ENCODE data around the gene ZNF837.

Gene ZNF837

GRCh38 chr19:58351990-58352755, 28.7 kb downstream of the ZNF837 start:
- Histone ChIP-seq H3K9me3 (ENCODE audit: insufficient read depth, low read length, severe bottlenecking) (no peaks in the 10 kb centered on the region), H3K79me2 (ENCODE audit: insufficient read depth, low read length) (peaks cover 21% of the 10 kb centered on the region), H3K36me3 (ENCODE audit: insufficient read depth, low read length) (peaks cover 23% of the 10 kb centered on the region), H3K4me3 (ENCODE audit: low read depth in 1 of 2, low read length in 2 of 2) (no peak overlapping the region), H3K27me3 (ENCODE audit: insufficient read depth, low read length, poor library complexity) (no peaks in the 10 kb centered on the region), H3K27ac (ENCODE audit: low read length) (no peak overlapping the region), H4K20me1 (ENCODE audit: insufficient read depth, low read length) (peaks cover 10% of the 10 kb centered on the region), H3K9ac (ENCODE audit: low read depth, low read length) (no peak overlapping the region), H3K4me2 (ENCODE audit: insufficient read depth, low read length) (no peak overlapping the region), H2AFZ (ENCODE audit: low read depth, low read length) (no peak overlapping the region), H3K4me1 (ENCODE audit: insufficient read depth, low read length) (peaks cover 24% of the 10 kb centered on the region)
- DNase-seq, result no peak
- no peak for ATAC-seq (ENCODE audit: insufficient read depth, low read depth)
- no peak for TF ChIP-seq CTCF (IDR thresholded peaks at IDR 0.05; ENCODE audit: borderline replicate concordance, extremely low read depth, low read length, poor library complexity, severe bottlenecking)

- DNase-seq (no peak), ATAC-seq (ENCODE audit: insufficient read depth, low read depth) (no peak)
- H2AFZ ChIP-seq (ENCODE audit: low read depth, low read length), result no peak overlapping the region
- TF ChIP-seq CTCF (IDR thresholded peaks at IDR 0.05; ENCODE audit: borderline replicate concordance, extremely low read depth, low read length, poor library complexity, severe bottlenecking) (no peak), EZH2 (IDR thresholded peaks at IDR 0.05; ENCODE audit: borderline replicate concordance, low read depth, low read length, severe bottlenecking) (no peak)
- H3K4me3 ChIP-seq (ENCODE audit: low read depth in 1 of 2, low read length in 2 of 2), result no peak overlapping the region
- H3K9me3 ChIP-seq (ENCODE audit: insufficient read depth, low read length, severe bottlenecking), result no peaks in the 10 kb centered on the region
- no peaks in the 10 kb centered on the region for H3K27me3 ChIP-seq (ENCODE audit: insufficient read depth, low read length, poor library complexity)
- H3K4me2 ChIP-seq (ENCODE audit: insufficient read depth, low read length), result no peak overlapping the region
- H3K9ac ChIP-seq (ENCODE audit: low read depth, low read length), result no peak overlapping the region
- peaks cover 31% of the 10 kb centered on the region for H3K4me1 ChIP-seq (ENCODE audit: insufficient read depth, low read length)
- H4K20me1 ChIP-seq (ENCODE audit: insufficient read depth, low read length), result peaks cover 10% of the 10 kb centered on the region
- peaks cover 23% of the 10 kb centered on the region for H3K36me3 ChIP-seq (ENCODE audit: insufficient read depth, low read length)
- no peak overlapping the region for H3K27ac ChIP-seq (ENCODE audit: low read length)
- peaks cover 27% of the 10 kb centered on the region for H3K79me2 ChIP-seq (ENCODE audit: insufficient read depth, low read length)
Observed at GRCh38 chr19:58351558-58351878, 29.3 kb downstream of the ZNF837 start.

- no peak overlapping the region for H3K9ac ChIP-seq (ENCODE audit: low read depth, low read length)
- H3K9me3 ChIP-seq (ENCODE audit: insufficient read depth, low read length, severe bottlenecking), result no peaks in the 10 kb centered on the region
- DNase-seq (no peak), ATAC-seq (ENCODE audit: insufficient read depth, low read depth) (no peak)
- no peaks in the 10 kb centered on the region for H3K27me3 ChIP-seq (ENCODE audit: insufficient read depth, low read length, poor library complexity)
- TF ChIP-seq CTCF (IDR thresholded peaks at IDR 0.05; ENCODE audit: borderline replicate concordance, extremely low read depth, low read length, poor library complexity, severe bottlenecking) (peak; percentile 2), EZH2 (IDR thresholded peaks at IDR 0.05; ENCODE audit: borderline replicate concordance, low read depth, low read length, severe bottlenecking) (no peak)
- H3K27ac ChIP-seq (ENCODE audit: low read length), result no peak overlapping the region
- no peak overlapping the region for H2AFZ ChIP-seq (ENCODE audit: low read depth, low read length)
- H3K4me1 ChIP-seq (ENCODE audit: insufficient read depth, low read length), result peaks cover 36% of the 10 kb centered on the region
- peaks cover 31% of the 10 kb centered on the region for H3K79me2 ChIP-seq (ENCODE audit: insufficient read depth, low read length)
- H3K4me2 ChIP-seq (ENCODE audit: insufficient read depth, low read length), result no peak overlapping the region
- peaks cover 23% of the 10 kb centered on the region for H3K36me3 ChIP-seq (ENCODE audit: insufficient read depth, low read length)
- H3K4me3 ChIP-seq (ENCODE audit: low read depth in 1 of 2, low read length in 2 of 2), result no peak overlapping the region
- peaks cover 10% of the 10 kb centered on the region for H4K20me1 ChIP-seq (ENCODE audit: insufficient read depth, low read length)
Observed at GRCh38 chr19:58350871-58351557, 29.8 kb downstream of the ZNF837 start.

Measured in DND-41 (cell line).